Aorta (tissue), 5 donors: ENCODE results near the gene ZNF726. TPM values are rescaled to one million over a fixed set of nuclear protein-coding genes. Genes with fewer than 3 reads are reported as not detected.
"Not testable (repeated sequence)": the region's sequence is repeated elsewhere in the genome, so short reads cannot be mapped to it uniquely, and the experiment has no call there.

Source experiments
- ATAC-seq: fragments of 200-7000 bp; cut with Tn5 transposase; one replicate; pipeline ENCODE4 v1.9.1; 2022; ENCODE audit warnings: moderate library complexity; ENCODE audit not compliant: low FRiP score
- DNase-seq, 2 donors: peaks; one replicate each; pipeline ENCODE4 v3.0.0-alpha.2; 2020
- H3K27ac ChIP-seq, 2 donors: one replicate each; pipeline ENCODE4 v1.5.1; 2013; ENCODE audit warnings: low read length in 2 of 2, mild to moderate bottlenecking in 2 of 2, moderate library complexity in 2 of 2, control low read depth in 1 of 2, inconsistent platforms in 1 of 2, low read depth in 1 of 2
- H3K27me3 ChIP-seq, 2 donors: one replicate each; pipeline ENCODE4 v1.6.1; 2013; ENCODE audit warnings: control low read depth in 1 of 2, low read length in 1 of 2, mild to moderate bottlenecking in 1 of 2, moderate library complexity in 1 of 2; ENCODE audit not compliant: insufficient read depth in 2 of 2, control insufficient read depth in 1 of 2
- H3K36me3 ChIP-seq, 2 donors: one replicate each; pipeline ENCODE4 v1.6.1; 2013; ENCODE audit warnings: control low read depth in 1 of 2, low read length in 1 of 2, mild to moderate bottlenecking in 1 of 2; ENCODE audit not compliant: insufficient read depth in 2 of 2, control insufficient read depth in 1 of 2
- H3K4me1 ChIP-seq, 2 donors: one replicate each; pipeline ENCODE4 v1.6.1; 2013; ENCODE audit warnings: low read length in 2 of 2, control low read depth in 1 of 2, mild to moderate bottlenecking in 1 of 2, moderate library complexity in 1 of 2; ENCODE audit not compliant: insufficient read depth in 2 of 2, control insufficient read depth in 1 of 2
- H3K4me3 ChIP-seq, 2 donors: one replicate each; pipeline ENCODE4 v1.5.1; 2013; ENCODE audit warnings: low read length in 2 of 2, control low read depth in 1 of 2, mild to moderate bottlenecking in 1 of 2
- H3K9me3 ChIP-seq: one replicate; pipeline ENCODE4 v1.6.1; 2013; ENCODE audit warnings: mild to moderate bottlenecking, low read length; ENCODE audit not compliant: control insufficient read depth
- WGBS, 2 donors: extraction: QIAGEN DNeasy Blood & Tissue Kit; methylation state at CpG; one replicate each; pipeline ENCODE4 v1.1.7; 2013; 5-methylcytosine and 5-hydroxymethylcytosine counted together
- intact Hi-C, 2 donors: fragments of 100-400 bp; cut with DNase I; formaldehyde crosslinking; loops; one replicate each; pipeline versions ENCODE4 v1.14.2 to v1.15.0; 2022
- polyA plus RNA-seq, 2 donors: library from polyadenylated mRNA; stranded (reverse); fragments of 200-250 nt; gene quantifications; one replicate each; pipeline ENCODE4 v1.2.3, GENCODE V29; 2013
- total RNA-seq, 2 donors: library from RNA; stranded (reverse); fragmentation: NEBNext Ultra II Directional; extraction: Animal tissue kit (Norgen Biotek cat#: 25700); gene quantifications; one replicate each; pipeline ENCODE4 v1.2.1, GENCODE V29; 2021
- donor health status: healthy with polysubstance abuse.
- donor health status: Bipolar disorder and iron deficiency.
- donor health status: DM: no; HTN: no; CAD: no.
- donor health status: DM: no; HTN: no; CAD: no.
- donor health status: DM: yes; HTN: yes; CAD: no.

ZNF726 gene
- total and polyA plus RNA-seq, 4 donors = 0.54 to 1.7 (median 0.75) TPM; not detected in 1

DNA sequence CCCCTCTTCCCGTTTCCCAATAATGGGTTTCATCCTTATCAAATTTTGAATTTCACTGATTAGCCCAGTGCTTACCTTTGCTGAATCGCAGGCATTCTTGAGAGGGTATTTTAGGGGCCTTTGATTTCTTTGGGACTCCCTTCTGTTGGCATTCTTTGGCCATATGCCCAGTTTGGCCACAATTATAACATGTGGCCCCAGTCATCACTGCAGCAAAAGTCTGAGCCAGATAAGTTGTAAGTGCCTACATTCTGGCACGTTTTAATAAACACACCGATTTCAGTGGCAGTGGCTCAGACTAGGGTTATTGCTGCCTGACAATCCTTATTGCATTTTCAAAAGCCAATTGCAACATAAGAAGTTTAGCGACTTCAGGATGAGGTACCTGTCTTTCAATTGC lies 41.4 kb downstream of the ZNF726 start:
- 69 to 75% methylated on average over 5 of the region's 5 CpGs for WGBS, 2 donors
- DNase-seq (no peak), ATAC-seq (no peak)
- no peak overlapping the region for H3K4me3 ChIP-seq
- no peaks in the 10 kb centered on the region for H3K4me1 ChIP-seq
- H3K36me3 ChIP-seq = no peaks in the 10 kb centered on the region
- H3K27ac ChIP-seq = no peak overlapping the region
- H3K27me3 ChIP-seq = no peaks in the 10 kb centered on the region
- intact Hi-C loops = no loop called here
- H3K9me3 ChIP-seq = no peaks in the 10 kb centered on the region

DNA sequence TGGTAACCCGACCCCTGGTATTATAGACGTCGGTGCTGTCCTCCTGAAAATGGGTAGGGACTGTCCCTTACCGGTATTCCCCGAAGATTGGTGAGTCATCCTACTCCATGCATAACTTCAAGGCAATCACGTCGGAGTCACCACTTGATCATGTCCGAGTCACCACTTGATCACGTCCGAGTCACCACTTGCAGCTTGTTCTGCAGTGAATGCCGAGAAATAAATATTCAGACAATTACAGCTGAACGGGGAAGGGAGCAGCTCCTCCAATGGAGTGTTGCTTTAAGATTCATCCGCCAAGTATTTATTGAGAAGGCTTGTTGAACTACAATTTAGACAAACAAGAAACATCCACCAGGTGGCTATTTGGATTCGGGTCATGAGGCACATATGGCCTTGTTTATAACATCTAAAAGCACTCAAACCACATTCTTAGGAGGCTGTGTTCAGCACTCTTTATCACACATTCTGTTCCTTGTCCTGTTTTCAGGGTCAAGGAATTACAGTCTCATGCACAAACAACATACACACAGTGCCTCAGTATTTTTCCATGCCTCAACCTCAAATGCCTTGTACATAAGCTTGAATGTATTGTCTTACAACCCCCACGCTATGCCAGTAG lies 43.1 kb downstream of the ZNF726 start:
- intact Hi-C loops = no loop called here
- no peaks in the 10 kb centered on the region for H3K9me3 ChIP-seq
- no peak for ATAC-seq
- no peaks in the 10 kb centered on the region for H3K36me3 ChIP-seq
- no peak overlapping the region for H3K27ac ChIP-seq
- WGBS, 2 donors = 84 to 85% methylated on average over 15 of the region's 15 CpGs
- no peak overlapping the region for H3K4me3 ChIP-seq
- no peak for DNase-seq
- no peaks in the 10 kb centered on the region for H3K4me1 ChIP-seq
- no peaks in the 10 kb centered on the region for H3K27me3 ChIP-seq

DNA sequence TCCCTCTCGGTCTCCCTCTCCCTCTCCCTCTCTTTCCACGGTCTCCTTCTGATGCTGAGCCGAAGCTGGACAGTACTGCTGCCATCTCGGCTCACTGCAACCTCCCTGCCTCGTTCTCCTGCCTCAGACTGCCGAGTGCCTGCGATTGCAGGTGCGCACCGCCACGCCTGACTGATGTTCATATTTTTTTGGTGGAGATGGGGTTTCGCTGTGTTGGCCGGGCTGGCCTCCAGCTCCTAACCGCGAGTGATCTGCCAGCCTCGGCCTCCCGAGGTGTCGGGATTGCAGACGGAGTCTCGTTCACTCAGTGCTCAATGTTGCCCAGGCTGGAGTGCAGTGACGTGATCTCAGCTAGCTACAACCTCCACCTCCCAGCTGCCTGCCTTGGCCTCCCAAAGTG lies 48.7 kb downstream of the ZNF726 start:
- H3K4me3 ChIP-seq, H3K27ac ChIP-seq, intact Hi-C loops, H3K4me1 ChIP-seq, H3K36me3 ChIP-seq, ATAC-seq, H3K9me3 ChIP-seq, DNase-seq, H3K27me3 ChIP-seq: not testable (repeated sequence)
- 91 to 94% methylated on average over 19 to 20 of the region's 20 CpGs for WGBS, 2 donors

DNA sequence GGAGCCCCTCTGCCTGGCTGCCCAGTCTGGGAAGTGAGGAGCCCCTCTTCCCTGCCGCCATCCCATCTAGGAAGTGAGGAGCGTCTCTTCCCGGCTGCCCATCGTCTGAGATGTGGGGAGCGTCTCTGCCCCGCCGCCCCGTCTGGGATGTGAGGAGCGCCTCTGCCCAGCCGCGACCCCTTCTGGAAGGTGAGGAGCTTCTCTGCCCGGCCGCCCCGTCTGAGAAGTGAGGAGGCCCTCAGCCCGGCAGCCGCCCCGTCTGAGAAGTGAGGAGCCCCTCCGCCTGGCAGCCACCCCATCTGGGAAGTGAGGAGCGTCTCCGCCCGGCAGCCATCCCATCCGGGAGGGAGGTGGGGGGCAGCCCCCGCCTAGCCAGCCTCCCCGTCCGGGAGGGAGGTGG lies 49.2 kb downstream of the ZNF726 start:
- H3K4me3 ChIP-seq, intact Hi-C loops, H3K4me1 ChIP-seq, H3K27me3 ChIP-seq, ATAC-seq, DNase-seq, H3K36me3 ChIP-seq, H3K9me3 ChIP-seq, H3K27ac ChIP-seq: not testable (repeated sequence)
- 94 to 96% methylated on average over 25 of the region's 25 CpGs for WGBS, 2 donors

DNA sequence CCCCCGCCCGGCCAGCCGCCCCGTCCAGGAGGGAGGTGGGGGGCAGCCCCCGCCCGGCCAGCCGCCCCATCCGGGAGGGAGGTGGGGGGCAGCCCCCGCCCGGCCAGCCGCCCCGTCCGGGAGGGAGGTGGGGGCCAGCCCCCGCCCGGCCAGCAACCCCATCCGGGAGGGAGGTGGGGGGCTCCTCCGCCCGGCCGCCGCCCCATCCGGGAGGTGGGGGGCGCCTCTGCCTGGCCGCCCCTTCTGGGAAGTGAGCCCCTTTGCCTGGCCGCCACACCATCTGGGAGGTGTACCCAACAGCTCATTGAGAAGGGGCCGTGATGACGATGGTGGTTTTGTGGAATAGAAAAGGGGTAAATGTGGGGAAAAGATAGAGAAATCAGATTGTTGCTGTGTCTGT lies 49.6 kb downstream of the ZNF726 start:
- WGBS, 2 donors = 93 to 96% methylated on average over 12 to 26 of the region's 26 CpGs
- H3K36me3 ChIP-seq, DNase-seq, H3K27me3 ChIP-seq, H3K4me1 ChIP-seq, ATAC-seq, H3K4me3 ChIP-seq, intact Hi-C loops, H3K27ac ChIP-seq, H3K9me3 ChIP-seq: not testable (repeated sequence)

DNA sequence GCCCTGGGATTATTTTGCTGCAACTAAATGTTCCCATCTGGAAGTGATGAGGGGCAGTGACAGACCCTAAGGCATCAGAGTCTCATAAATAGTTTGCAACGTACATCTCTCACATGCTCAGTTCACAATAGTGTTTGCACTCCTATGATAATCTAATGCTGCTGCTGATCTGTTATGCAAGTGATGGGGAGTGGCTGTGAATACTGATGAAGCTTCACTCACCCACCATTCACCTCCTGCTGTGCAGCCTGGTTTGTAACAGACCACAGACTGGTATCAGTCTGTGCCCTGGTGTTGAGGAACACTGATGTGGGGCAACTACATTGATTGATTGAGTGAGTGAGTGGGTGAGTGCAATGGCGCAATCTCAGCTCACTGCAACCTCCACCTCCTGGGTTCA lies 54.9 kb downstream of the ZNF726 start:
- Histone ChIP-seq H3K4me3 (no peak overlapping the region), H3K9me3 (peaks cover 5% of the 10 kb centered on the region), H3K4me1 (no peaks in the 10 kb centered on the region), H3K27ac (no peak overlapping the region), H3K27me3 (peaks cover 0 to 5% of the 10 kb centered on the region in 2 donors), H3K36me3 (no peaks in the 10 kb centered on the region)
- no peak for ATAC-seq
- 69 to 77% methylated on average over 2 of the region's 2 CpGs for WGBS, 2 donors
- no peak for DNase-seq
- intact Hi-C loops = loop anchor here (5.0 kb wide), 2 partner anchors 87 to 97 kb away; no protein-coding TSS in a partner anchor

DNA sequence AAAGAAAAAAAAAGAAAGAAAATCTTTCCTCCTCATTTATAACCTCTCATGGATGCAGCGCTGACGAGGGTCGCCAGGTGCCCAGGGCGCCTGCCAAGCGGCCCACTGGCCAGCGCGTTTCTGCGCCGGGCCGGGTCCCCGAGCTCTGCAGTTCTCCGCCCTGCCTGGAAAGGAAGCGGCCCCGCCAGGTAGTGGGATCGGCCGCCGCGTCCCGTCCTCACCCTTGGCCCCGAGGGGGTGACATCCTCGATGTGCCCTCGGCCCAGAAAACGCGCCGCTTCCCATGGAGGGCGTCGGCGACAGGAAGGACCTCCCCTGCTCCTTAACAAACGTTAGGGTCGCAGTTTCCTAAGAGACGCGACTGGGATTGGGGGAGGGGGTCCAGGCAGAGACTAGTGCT lies 56.9 kb downstream of the ZNF726 start:
- H3K4me3 ChIP-seq = no peak overlapping the region
- intact Hi-C loops = no loop called here

DNA sequence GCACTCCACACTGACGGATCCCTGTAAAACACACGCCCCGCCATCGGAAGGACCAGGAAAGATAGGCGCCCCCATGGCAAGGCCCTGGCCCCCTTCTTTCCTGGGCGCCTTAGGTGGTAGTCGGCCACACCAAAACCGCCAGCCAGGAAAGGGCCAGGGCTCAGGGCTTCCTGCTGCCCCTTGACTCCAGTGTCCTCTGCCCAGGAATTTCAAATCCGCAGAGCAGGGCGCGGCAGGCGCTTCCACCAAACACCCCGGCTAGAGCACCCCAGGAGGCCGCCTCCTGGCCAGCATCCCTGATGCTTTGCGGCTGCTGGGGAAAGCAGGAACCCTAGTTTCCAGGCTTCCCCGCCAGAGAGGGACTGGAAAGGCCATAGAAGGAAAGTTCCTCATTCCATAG lies 57.5 kb downstream of the ZNF726 start:
- WGBS, 2 donors = 14 to 16% methylated on average over 16 of the region's 16 CpGs
- H3K4me3 ChIP-seq = no peak overlapping the region

More for the DNA sequence above, 56.9 kb downstream of the ZNF726 start:
- Histone ChIP-seq H3K27me3 (peaks cover 0 to 5% of the 10 kb centered on the region in 2 donors), H3K9me3 (peaks cover 4% of the 10 kb centered on the region), H3K27ac (no peak overlapping the region), H3K36me3 (no peaks in the 10 kb centered on the region), H3K4me1 (no peaks in the 10 kb centered on the region)
- no peak for ATAC-seq
- 1% methylated on average over 32 of the region's 32 CpGs for WGBS, 2 donors
- DNase-seq = no peak

DNA sequence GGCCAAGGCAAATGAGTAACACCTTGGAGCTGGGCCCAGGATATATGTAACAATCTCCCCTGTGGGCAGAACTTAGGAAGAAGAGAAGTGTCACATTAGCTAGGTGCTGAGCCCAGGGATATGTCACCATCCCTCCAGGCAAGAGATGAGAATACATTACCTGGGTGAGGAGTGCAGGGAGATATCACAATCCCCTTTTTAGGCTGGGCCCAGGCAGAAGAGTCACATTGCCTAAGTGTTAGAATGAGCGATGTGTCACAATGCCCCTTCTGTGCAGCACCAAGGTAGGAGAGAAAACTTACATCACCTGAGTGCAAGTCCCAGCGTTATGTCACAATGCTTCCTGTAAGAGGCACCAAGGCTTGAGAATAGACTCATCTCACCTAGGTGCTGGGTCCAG lies 60.3 kb downstream of the ZNF726 start:
- Histone ChIP-seq H3K9me3 (peaks cover 2% of the 10 kb centered on the region), H3K27me3 (peaks cover 0 to 1% of the 10 kb centered on the region in 2 donors), H3K4me1 (no peaks in the 10 kb centered on the region), H3K27ac (no peak overlapping the region), H3K36me3 (no peaks in the 10 kb centered on the region), H3K4me3 (no peak overlapping the region)
- intact Hi-C loops = no loop called here
- no peak for DNase-seq
- ATAC-seq = no peak
- WGBS, 2 donors = 86 to 90% methylated on average over 2 of the region's 2 CpGs

More for the DNA sequence above, 57.5 kb downstream of the ZNF726 start:
- Histone ChIP-seq H3K4me1 (no peaks in the 10 kb centered on the region), H3K27me3 (peaks cover 0 to 5% of the 10 kb centered on the region in 2 donors), H3K36me3 (no peaks in the 10 kb centered on the region), H3K9me3 (peaks cover 2% of the 10 kb centered on the region), H3K27ac (no peak overlapping the region)
- intact Hi-C loops = no loop called here
- ATAC-seq (no peak), DNase-seq (no peak)
